HCT116 (cell line): ENCODE measurements around the gene OLFML3. TPM values are rescaled to one million over a fixed set of nuclear protein-coding genes. Genes with fewer than 3 reads are reported as not detected.

Experiments
- ATAC-seq: fragments of 200-7000 bp; cut with Tn5 transposase; 2 replicates; pipeline ENCODE4 v1.9.1; 2020; ENCODE audit warnings: mild to moderate bottlenecking, moderate library complexity
- BruUV-seq: library from RNA; stranded (reverse); fragments of 400-500 nt; replicated peaks from 2 replicates; lab custom pipeline; 2021; lab: Mats Ljungman, UMichigan
- CTCF ChIA-PET: fragments of 300-600 bp; sonication (Branson Sonifier 250); formaldehyde crosslinking; loops from one replicate; lab custom pipeline; 2021; ENCODE audit warnings: antibody characterized with exemption; lab: Charles Lee
- POLR2A ChIA-PET: fragments of 300-600, 350-600 bp; sonication (Branson Sonifier 250); formaldehyde crosslinking; loops from one replicate; lab custom pipeline; 2021; ENCODE audit warnings: antibody characterized with exemption; lab: Charles Lee
- RAD21 ChIA-PET, 2 experiments: fragments of 300-600 bp; sonication (Branson Sonifier 250); formaldehyde crosslinking; loops; one replicate each; lab custom pipeline; 2023; ENCODE audit warnings: low total read pairs in 2 of 2; ENCODE audit not compliant: uncharacterized antibody in 2 of 2, unreplicated experiment in 2 of 2, low non-redundant PET in 1 of 2; lab: Charles Lee
- DNase-seq: peaks from one replicate; pipeline ENCODE4 v3.0.0-alpha.2; 2010; ENCODE audit warnings: low read depth, low spot score
- H2AFZ ChIP-seq: fragments of 200-600 bp; shearing (Covaris generic), sonication (generic); 2 replicates; pipeline ENCODE4 v1.6.1; 2017; ENCODE audit warnings: low read depth, mixed run types, mixed read lengths, antibody characterized with exemption, low read length; ENCODE audit not compliant: poor library complexity, severe bottlenecking
- H3K27ac ChIP-seq: 2 replicates; pipeline ENCODE4 v1.5.1; 2012; ENCODE audit warnings: low read depth, low read length
- H3K27me3 ChIP-seq: fragments of 200-600 bp; sonication (generic); 2 replicates; pipeline ENCODE4 v1.6.1; 2016; ENCODE audit warnings: mixed run types, low read length, mixed read lengths; ENCODE audit not compliant: insufficient read depth
- H3K36me3 ChIP-seq, 2 experiments: fragments of 200-500 bp in 1 of 2; fragments of 200-600 bp in 1 of 2; sonication (Bioruptor generic) in 1 of 2; sonication (generic) in 1 of 2; 2 replicates each; pipeline versions ENCODE4 v1.5.1 to v1.6.1; 2014 to 2016; ENCODE audit warnings: low read length in 2 of 2, inconsistent platforms in 1 of 2, mixed read lengths in 1 of 2, mixed run types in 1 of 2; ENCODE audit not compliant: insufficient read depth in 2 of 2, control insufficient read depth in 1 of 2
- H3K4me1 ChIP-seq, 2 experiments: fragments of 200-600 bp in 1 of 2; sonication (generic) in 1 of 2; 2 replicates each; pipeline versions ENCODE4 v1.5.1 to v1.6.1; 2012 to 2017; ENCODE audit warnings: low read length in 2 of 2, inconsistent platforms in 1 of 2, mild to moderate bottlenecking in 1 of 2, mixed read lengths in 1 of 2, mixed run types in 1 of 2, moderate library complexity in 1 of 2; ENCODE audit not compliant: insufficient read depth in 2 of 2, control insufficient read depth in 1 of 2
- H3K4me2 ChIP-seq: fragments of 200-600 bp; sonication (generic); 2 replicates; pipeline ENCODE4 v1.6.1; 2017; ENCODE audit warnings: mixed run types, low read length, mixed read lengths
- H3K4me3 ChIP-seq, 2 experiments: fragments of 200-600 bp in 1 of 2; sonication (generic) in 1 of 2; replicated peaks in 1 of 2; 2 replicates each; pipeline ENCODE4 v1.5.1; 2011 to 2016; ENCODE audit warnings: low read length in 2 of 2, control low read depth in 1 of 2, low read depth in 1 of 2, mild to moderate bottlenecking in 1 of 2, mixed read lengths in 1 of 2, mixed run types in 1 of 2
- H3K79me2 ChIP-seq: fragments of 200-600 bp; sonication (generic); 2 replicates; pipeline ENCODE4 v1.6.1; 2017; ENCODE audit warnings: mild to moderate bottlenecking, mixed run types, low read length, moderate library complexity, mixed read lengths; ENCODE audit not compliant: insufficient read depth
- H3K9ac ChIP-seq: fragments of 200-600 bp; sonication (generic); 2 replicates; pipeline ENCODE4 v1.6.1; 2016; ENCODE audit warnings: low read length, mixed read lengths
- H3K9me2 ChIP-seq: fragments of 200-600 bp; sonication (generic), shearing (Covaris generic); 2 replicates; pipeline ENCODE4 v1.6.1; 2017; ENCODE audit warnings: mixed run types, mild to moderate bottlenecking, moderate library complexity; ENCODE audit not compliant: insufficient read depth
- H3K9me3 ChIP-seq, 2 experiments: fragments of 200-500 bp in 1 of 2; fragments of 200-600 bp in 1 of 2; sonication (Bioruptor generic) in 1 of 2; sonication (generic) in 1 of 2; 2 replicates each; pipeline ENCODE4 v1.6.1; 2014 to 2017; ENCODE audit warnings: low read length in 2 of 2, mixed read lengths in 2 of 2, inconsistent platforms in 1 of 2, low read depth in 1 of 2, mild to moderate bottlenecking in 1 of 2, mixed run types in 1 of 2, moderate library complexity in 1 of 2; ENCODE audit not compliant: control insufficient read depth in 1 of 2, insufficient read depth in 1 of 2
- H4K20me1 ChIP-seq: fragments of 200-600 bp; sonication (generic), shearing (Covaris generic); 2 replicates; pipeline ENCODE4 v1.6.1; 2017; ENCODE audit warnings: mixed run types, mild to moderate bottlenecking, moderate library complexity; ENCODE audit not compliant: insufficient read depth
- ATF3 ChIP-seq: IDR thresholded peaks from 2 replicates; pipeline ENCODE4 v1.6.1; 2012
- CBX3 ChIP-seq: IDR thresholded peaks from 2 replicates; pipeline ENCODE4 v1.6.1; 2012; ENCODE audit warnings: low read depth
- CEBPB ChIP-seq: IDR thresholded peaks from 2 replicates; pipeline ENCODE4 v1.6.1; 2012; ENCODE audit warnings: low read depth
- EZH2 ChIP-seq: fragments of 200-600 bp; sonication (generic); IDR thresholded peaks from 2 replicates; pipeline ENCODE4 v1.6.1; 2017; ENCODE audit warnings: antibody characterized with exemption, mixed run types
- EZH2phosphoT487 ChIP-seq: fragments of 200-600 bp; IDR thresholded peaks from 2 replicates; pipeline ENCODE4 v1.6.1; 2018; ENCODE audit warnings: antibody characterized with exemption, borderline replicate concordance
- JUND ChIP-seq: IDR thresholded peaks from 2 replicates; pipeline ENCODE4 v1.6.1; 2012
- POLR2A ChIP-seq: IDR thresholded peaks from 2 replicates; pipeline ENCODE4 v1.7.0; 2011; ENCODE audit warnings: borderline replicate concordance; ENCODE audit not compliant: insufficient read depth, insufficient read length; ENCODE audit errors: extremely low read depth
- POLR2AphosphoS5 ChIP-seq: IDR thresholded peaks from 2 replicates; pipeline ENCODE4 v1.6.1; 2011; ENCODE audit warnings: mild to moderate bottlenecking, low read depth, low read length, moderate library complexity
- REST ChIP-seq: IDR thresholded peaks from 2 replicates; pipeline ENCODE4 v1.6.1; 2012; ENCODE audit warnings: low read depth
- SIN3A ChIP-seq: IDR thresholded peaks from 2 replicates; pipeline ENCODE4 v1.6.1; 2012; ENCODE audit warnings: low read depth
- SRF ChIP-seq: IDR thresholded peaks from 2 replicates; pipeline ENCODE4 v1.6.1; 2012; ENCODE audit warnings: low read depth
- TCF7L2 ChIP-seq: IDR thresholded peaks from 2 replicates; pipeline ENCODE4 v1.7.0; 2011; ENCODE audit warnings: borderline replicate concordance, inconsistent platforms; ENCODE audit not compliant: insufficient read depth, insufficient read length; ENCODE audit errors: extremely low read depth
- YY1 ChIP-seq: IDR thresholded peaks from 2 replicates; pipeline ENCODE4 v1.6.1; 2011; ENCODE audit warnings: low read length, low read depth, moderate library complexity, mild to moderate bottlenecking; ENCODE audit not compliant: insufficient replicate concordance; ENCODE audit errors: extremely low read depth
- ZBTB33 ChIP-seq: IDR thresholded peaks from 2 replicates; pipeline ENCODE4 v1.6.1; 2011; ENCODE audit warnings: mild to moderate bottlenecking, low read length, moderate library complexity; ENCODE audit not compliant: insufficient replicate concordance; ENCODE audit errors: extremely low read depth
- ZFX ChIP-seq: fragments of 450-650 bp; IDR thresholded peaks from 2 replicates; pipeline ENCODE4 v1.6.1; 2017
- ZNF274 ChIP-seq: fragments of 200-500 bp; sonication (Bioruptor generic); IDR thresholded peaks from 2 replicates; pipeline ENCODE4 v1.6.1; 2014; ENCODE audit warnings: mild to moderate bottlenecking, low read depth, low read length, inconsistent platforms
- intact Hi-C: fragments of 100-400 bp; cut with micrococcal nuclease; formaldehyde crosslinking; loops from 2 replicates; pipeline ENCODE4 v1.10.0; 2022
- total RNA-seq: library from RNA; stranded (reverse); gene quantifications from one replicate; pipeline ENCODE4 v1.2.1, GENCODE V29; 2021; ENCODE audit not compliant: unreplicated experiment
- TF ChIP-seq, protein P1 (sequence below), 3 experiments: fragments of 200-600 bp in 1 of 3; sonication (generic) in 1 of 3; IDR thresholded peaks in 2 of 3; conservative IDR thresholded peaks in 1 of 3; 2 replicates each; pipeline ENCODE4 v1.5.1; 2012 to 2017; ENCODE audit warnings: low read depth in 2 of 3, low read length in 2 of 3, antibody characterized with exemption in 1 of 3, borderline replicate concordance in 1 of 3, control low read depth in 1 of 3, mild to moderate bottlenecking in 1 of 3, mixed read lengths in 1 of 3, mixed run types in 1 of 3, moderate library complexity in 1 of 3; ENCODE audit not compliant: insufficient read depth in 1 of 3
- TF ChIP-seq, protein P2 (sequence below): IDR thresholded peaks from 2 replicates; pipeline ENCODE4 v1.6.1; 2012

The OLFML3 gene
- total RNA-seq, 1 experiment from 2014 or later = 0.25 TPM

DNA sequence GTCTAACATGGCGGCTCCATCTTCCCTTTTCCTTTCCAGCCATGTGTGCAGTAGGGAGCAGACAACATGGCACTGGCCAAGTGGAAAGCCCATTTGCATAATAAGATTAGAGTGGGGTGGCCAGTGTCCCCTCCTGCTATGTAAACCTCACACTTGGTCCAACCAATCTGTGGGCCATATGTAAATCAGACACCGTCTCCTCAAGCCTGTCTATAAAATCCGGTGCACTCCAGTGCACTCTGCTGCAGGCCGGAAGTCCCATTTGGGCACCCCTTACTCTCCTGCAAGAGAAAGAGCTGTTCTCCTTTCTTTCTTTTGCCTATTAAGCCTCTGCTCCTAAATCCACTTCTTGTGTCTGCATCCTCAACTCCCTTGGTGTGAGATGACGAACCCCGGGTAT, 44.1 kb downstream of the OLFML3 start:
- ChIA-PET CTCF (interaction anchor here (1.1 kb wide), 1 partner anchor 10 kb away, joined by 3 read pairs; no protein-coding TSS in a partner anchor), RAD21 (no interaction called here), POLR2A (no interaction called here)
- Histone ChIP-seq H3K27me3 (no peaks in the 10 kb centered on the region), H3K9me3 (no peaks in the 10 kb centered on the region), H3K4me1 (no peaks in the 10 kb centered on the region), H3K9ac (no peak overlapping the region), H3K27ac (no peak overlapping the region), H3K4me3 (no peak overlapping the region), H3K79me2 (no peaks in the 10 kb centered on the region), H4K20me1 (no peaks in the 10 kb centered on the region), H3K4me2 (no peak overlapping the region), H2AFZ (no peak overlapping the region), H3K9me2 (no peaks in the 10 kb centered on the region), H3K36me3 (no peaks in the 10 kb centered on the region)
- intact Hi-C loops = no loop called here
- DNase-seq (no peak), ATAC-seq (no peak)
- TF ChIP-seq POLR2A (no peak), ZNF274 (no peak), SIN3A (no peak), CEBPB (no peak), SRF (no peak), JUND (no peak), ZFX (no peak), REST (no peak), EZH2 (no peak), ZBTB33 (no peak), TCF7L2 (no peak), EZH2phosphoT487 (no peak), YY1 (no peak), CBX3 (no peak), POLR2AphosphoS5 (no peak), ATF3 (no peak)
- TF ChIP-seq, protein P1, sequence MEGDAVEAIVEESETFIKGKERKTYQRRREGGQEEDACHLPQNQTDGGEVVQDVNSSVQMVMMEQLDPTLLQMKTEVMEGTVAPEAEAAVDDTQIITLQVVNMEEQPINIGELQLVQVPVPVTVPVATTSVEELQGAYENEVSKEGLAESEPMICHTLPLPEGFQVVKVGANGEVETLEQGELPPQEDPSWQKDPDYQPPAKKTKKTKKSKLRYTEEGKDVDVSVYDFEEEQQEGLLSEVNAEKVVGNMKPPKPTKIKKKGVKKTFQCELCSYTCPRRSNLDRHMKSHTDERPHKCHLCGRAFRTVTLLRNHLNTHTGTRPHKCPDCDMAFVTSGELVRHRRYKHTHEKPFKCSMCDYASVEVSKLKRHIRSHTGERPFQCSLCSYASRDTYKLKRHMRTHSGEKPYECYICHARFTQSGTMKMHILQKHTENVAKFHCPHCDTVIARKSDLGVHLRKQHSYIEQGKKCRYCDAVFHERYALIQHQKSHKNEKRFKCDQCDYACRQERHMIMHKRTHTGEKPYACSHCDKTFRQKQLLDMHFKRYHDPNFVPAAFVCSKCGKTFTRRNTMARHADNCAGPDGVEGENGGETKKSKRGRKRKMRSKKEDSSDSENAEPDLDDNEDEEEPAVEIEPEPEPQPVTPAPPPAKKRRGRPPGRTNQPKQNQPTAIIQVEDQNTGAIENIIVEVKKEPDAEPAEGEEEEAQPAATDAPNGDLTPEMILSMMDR (IDR thresholded peaks at IDR 0.05 in 2 of 3, conservative IDR thresholded peaks at IDR 0.05 in 1 of 3; ENCODE audit: borderline replicate concordance in 1 of 3, insufficient read depth in 1 of 3, low read depth in 2 of 3, low read length in 2 of 3) = no peak
- TF ChIP-seq, protein P2, sequence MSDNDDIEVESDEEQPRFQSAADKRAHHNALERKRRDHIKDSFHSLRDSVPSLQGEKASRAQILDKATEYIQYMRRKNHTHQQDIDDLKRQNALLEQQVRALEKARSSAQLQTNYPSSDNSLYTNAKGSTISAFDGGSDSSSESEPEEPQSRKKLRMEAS = no peak
- BruUV-seq = no TSS peak
